GM21576 (cell line): ENCODE data around the gene GPC1.

Source experiments
- ATAC-seq: cut with Tn5 transposase; IDR thresholded peaks from one replicate; pipeline ENCODE4 v1.9.1; 2021; ENCODE audit warnings: mild to moderate bottlenecking, moderate library complexity; ENCODE audit not compliant: unreplicated experiment

GPC1 gene

GRCh38 chr2:240430595-240430994 lies 4.9 kb upstream of the GPC1 start:
- ATAC-seq, result no peak

GRCh38 chr2:240431271-240431660 lies 4.2 kb upstream of the GPC1 start:
- no peak for ATAC-seq

- no peak for ATAC-seq
Observed at GRCh38 chr2:240431661-240432424, 3.6 kb upstream of the GPC1 start.

- no peak for ATAC-seq
Observed at GRCh38 chr2:240432430-240432819, 3.0 kb upstream of the GPC1 start.

GRCh38 chr2:240432820-240433801 lies 2.4 kb upstream of the GPC1 start:
- no peak for ATAC-seq

- no peak for ATAC-seq
Observed at GRCh38 chr2:240433973-240434727, 1.3 kb upstream of the GPC1 start.

GRCh38 chr2:240434728-240435456 lies 571 bp upstream of the GPC1 start:
- peak; percentile 54 for ATAC-seq

- ATAC-seq, result no peak
Observed at GRCh38 chr2:240435948-240436682, 652 bp downstream of the GPC1 start.

- no peak for ATAC-seq
Observed at GRCh38 chr2:240436683-240437550, 1.5 kb downstream of the GPC1 start.

- no peak for ATAC-seq
Observed at GRCh38 chr2:240437551-240437860, 2.0 kb downstream of the GPC1 start.

- no peak for ATAC-seq
Observed at GRCh38 chr2:240437861-240438809, 2.7 kb downstream of the GPC1 start.

- no peak for ATAC-seq
Observed at GRCh38 chr2:240438810-240439697, 3.6 kb downstream of the GPC1 start.

GRCh38 chr2:240439698-240440151 lies 4.3 kb downstream of the GPC1 start:
- ATAC-seq, result no peak

- ATAC-seq, result no peak
Observed at GRCh38 chr2:240440251-240440650, 4.8 kb downstream of the GPC1 start.

- ATAC-seq, result no peak
Observed at GRCh38 chr2:240440704-240441320, 5.3 kb downstream of the GPC1 start.

GRCh38 chr2:240441326-240441992 lies 6.0 kb downstream of the GPC1 start:
- no peak for ATAC-seq
